HG03097 (cell line): Measurements from ENCODE around the gene ZNF668.

Source experiments
- ATAC-seq: cut with Tn5 transposase; IDR thresholded peaks from one replicate; pipeline ENCODE4 v1.9.1; 2021; ENCODE audit not compliant: unreplicated experiment, low FRiP score

ZNF668 gene

GRCh38 chr16:31081428-31082351 lies 7.7 kb upstream of the ZNF668 start:
- no peak for ATAC-seq

- no peak for ATAC-seq
Measured at GRCh38 chr16:31080756-31081419, 6.8 kb upstream of the ZNF668 start.

GRCh38 chr16:31080035-31080629 lies 6.1 kb upstream of the ZNF668 start:
- ATAC-seq = no peak

- no peak for ATAC-seq
Measured at GRCh38 chr16:31079342-31079944, 5.4 kb upstream of the ZNF668 start.

GRCh38 chr16:31078597-31079341 lies 4.7 kb upstream of the ZNF668 start:
- ATAC-seq = no peak

- no peak for ATAC-seq
Measured at GRCh38 chr16:31077592-31078396, 3.8 kb upstream of the ZNF668 start.

- ATAC-seq = no peak
Measured at GRCh38 chr16:31077024-31077423, 3.0 kb upstream of the ZNF668 start.

- no peak for ATAC-seq
Measured at GRCh38 chr16:31076319-31076718, 2.3 kb upstream of the ZNF668 start.

- no peak for ATAC-seq
Measured at GRCh38 chr16:31074814-31075183, 759 bp upstream of the ZNF668 start.

- peak; percentile 53 for ATAC-seq
Measured at GRCh38 chr16:31073142-31073969, 684 bp downstream of the ZNF668 start.

- ATAC-seq = no peak
Measured at GRCh38 chr16:31072540-31073141, 1.4 kb downstream of the ZNF668 start.

GRCh38 chr16:31071861-31072260 lies 2.2 kb downstream of the ZNF668 start:
- ATAC-seq = no peak

GRCh38 chr16:31067342-31067741 lies 6.7 kb downstream of the ZNF668 start:
- no peak for ATAC-seq

GRCh38 chr16:31064882-31065461 lies 9.1 kb downstream of the ZNF668 start:
- no peak for ATAC-seq

- ATAC-seq = no peak
Measured at GRCh38 chr16:31063843-31064611, 10.0 kb downstream of the ZNF668 start.

GRCh38 chr16:31063495-31063842 lies 10.6 kb downstream of the ZNF668 start:
- no peak for ATAC-seq

- ATAC-seq = no peak
Measured at GRCh38 chr16:31061813-31062440, 12.1 kb downstream of the ZNF668 start.
